ENCODE data around the gene ARHGAP42. TPM values are rescaled to one million over a fixed set of nuclear protein-coding genes. Genes with fewer than 3 reads are reported as not detected.
A peak's percentile ranks its signal among the peaks of the same experiment; 100 is the strongest.

The ARHGAP42 gene
- total RNA-seq, 4 donors from 2014 or later = 21.8 to 55.7 (median 35.9) TPM

DNA sequence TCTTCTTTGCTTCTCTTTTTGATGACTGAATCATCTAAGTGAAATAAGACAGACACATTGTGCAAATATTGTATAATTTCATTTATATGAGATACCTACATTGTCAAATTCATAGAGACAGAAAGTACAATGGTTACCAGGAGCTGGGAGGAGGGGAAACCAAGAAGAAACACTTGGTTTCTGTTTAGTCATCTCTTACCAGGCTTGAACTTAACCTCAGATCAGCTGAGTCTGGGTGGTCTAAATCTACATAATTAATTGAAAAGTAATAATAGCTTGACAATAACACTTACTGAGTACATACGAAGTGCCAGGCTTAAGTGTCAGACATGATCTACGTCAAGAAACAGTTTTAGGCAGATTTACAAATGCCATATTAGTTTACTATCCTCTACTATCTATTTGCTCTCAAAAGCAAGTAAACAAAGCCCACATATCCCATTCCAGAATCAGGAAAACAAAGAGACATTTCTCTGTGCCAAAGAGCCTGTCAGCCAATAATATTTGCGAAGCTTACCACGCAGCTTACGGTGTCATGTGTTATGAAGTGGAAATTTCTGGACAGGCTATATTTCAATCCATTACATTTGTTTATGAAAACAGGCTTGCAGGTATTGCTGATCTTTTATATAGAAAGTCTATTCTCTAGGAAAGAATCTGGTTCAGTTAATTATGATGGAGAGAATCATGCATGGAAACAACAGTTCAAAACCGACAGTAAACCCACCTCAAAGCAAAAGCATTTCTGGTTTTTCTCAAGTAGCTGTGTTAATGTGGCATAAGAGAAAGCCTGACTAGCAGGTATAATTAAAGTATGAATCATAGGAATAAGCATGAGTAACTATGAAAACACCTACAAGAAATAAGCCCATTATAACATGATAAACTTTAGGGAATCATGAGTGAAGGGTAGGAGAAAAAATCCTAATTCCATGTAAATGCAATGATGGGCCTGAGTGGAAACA lies 2.7 kb upstream of the ARHGAP42 start:
- peaks cover 0 to 15% of the 10 kb centered on the region in 2 donors for H3K4me1 ChIP-seq
- H3K27me3 ChIP-seq = no peaks in the 10 kb centered on the region
- intact Hi-C loops (cut with DNase I) = no loop called here
- TF ChIP-seq POLR2A (IDR thresholded peaks at IDR 0.05) = no peak
- DNase-seq = no peak
- no peaks in the 10 kb centered on the region for H3K36me3 ChIP-seq
- H3K27ac ChIP-seq = no peak overlapping the region
- WGBS, 2 donors = 83 to 88% methylated on average over 6 of the region's 6 CpGs
- no peak overlapping the region for H3K4me3 ChIP-seq (replicated peaks in 1 of 3)
- no peaks in the 10 kb centered on the region for H3K9me3 ChIP-seq

- H3K36me3 ChIP-seq = no peaks in the 10 kb centered on the region
- H3K4me1 ChIP-seq = peaks cover 0 to 16% of the 10 kb centered on the region in 2 donors
- DNase-seq = no peak
- peak overlapping the region; percentile 76 to 88 (median 85) for H3K27ac ChIP-seq
- TF ChIP-seq CTCF (IDR thresholded peaks at IDR 0.05) = no peak
- no peaks in the 10 kb centered on the region for H3K27me3 ChIP-seq
- intact Hi-C loops (cut with DNase I) = loop anchor here (2.0 kb wide), 1 partner anchor 168 kb away; no protein-coding TSS in a partner anchor
- H3K9me3 ChIP-seq = no peaks in the 10 kb centered on the region
- H3K4me3 ChIP-seq (replicated peaks in 1 of 3) = peak overlapping the region in 2 of 3 donors; percentile 56 to 77
- 41 to 43% methylated on average over 14 of the region's 14 CpGs for WGBS, 2 donors
Observed at GRCh38 chr11:100686476-100687053, 523 bp upstream of the ARHGAP42 start.

DNA sequence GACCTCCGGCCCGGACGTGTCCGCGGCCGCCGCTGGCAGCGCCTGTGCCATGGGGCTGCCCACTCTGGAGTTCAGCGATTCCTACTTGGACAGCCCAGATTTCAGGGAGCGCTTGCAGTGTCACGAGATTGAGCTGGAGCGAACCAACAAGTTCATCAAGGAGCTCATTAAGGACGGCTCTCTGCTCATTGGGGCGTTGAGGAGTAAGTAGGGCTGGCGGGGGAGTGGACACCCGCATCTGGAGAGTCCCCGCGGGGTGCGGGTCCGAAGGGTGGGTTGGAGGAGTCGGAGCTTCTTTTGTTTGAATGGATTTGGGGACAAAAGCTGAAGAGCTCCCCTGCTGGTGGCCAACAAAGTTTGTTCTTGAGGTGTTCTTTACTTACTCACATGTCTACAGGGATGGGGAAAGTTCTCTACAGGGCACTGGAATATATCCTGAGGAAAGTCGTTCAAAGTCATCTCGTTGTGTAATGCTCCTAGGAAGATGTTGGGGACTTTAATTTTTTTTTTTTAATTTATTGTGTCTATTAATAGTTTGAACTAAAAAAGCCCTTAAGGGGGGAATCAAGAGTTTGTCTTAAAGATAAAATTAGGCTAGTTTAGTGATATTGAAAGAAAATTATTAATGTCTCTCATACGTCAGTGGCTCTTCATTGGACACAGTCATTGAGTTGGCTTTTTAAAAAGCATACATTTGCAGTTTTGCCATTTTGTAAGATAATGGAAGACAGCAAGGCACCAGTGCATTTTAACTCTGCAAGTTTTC lies 725 bp downstream of the ARHGAP42 start:
- no peaks in the 10 kb centered on the region for H3K36me3 ChIP-seq
- 1% methylated on average over 15 to 18 of the region's 24 CpGs for WGBS, 2 donors
- TF ChIP-seq CTCF (IDR thresholded peaks at IDR 0.05) (peak; percentile 48 to 73 (median 63)), POLR2A (IDR thresholded peaks at IDR 0.05) (peak in 1 of 2 donors; percentile 21)
- H3K27me3 ChIP-seq = no peaks in the 10 kb centered on the region
- intact Hi-C loops (cut with DNase I) = loop anchor here (2.0 kb wide), 1 partner anchor 167 kb away; no protein-coding TSS in a partner anchor
- peaks cover 7 to 22% of the 10 kb centered on the region in 2 donors for H3K4me1 ChIP-seq
- peak overlapping the region; percentile 56 to 83 (median 77) for H3K4me3 ChIP-seq (replicated peaks in 1 of 3)
- no peaks in the 10 kb centered on the region for H3K9me3 ChIP-seq
- peak overlapping the region; percentile 76 to 88 (median 85) for H3K27ac ChIP-seq
- DNase-seq = peak; percentile 58 to 64

- WGBS, 2 donors = 77 to 81% methylated on average over 4 of the region's 4 CpGs
- Histone ChIP-seq H3K36me3 (no peaks in the 10 kb centered on the region), H3K4me3 (replicated peaks in 1 of 3) (no peak overlapping the region), H3K27me3 (no peaks in the 10 kb centered on the region), H3K4me1 (peaks cover 10 to 34% of the 10 kb centered on the region in 2 donors), H3K9me3 (no peaks in the 10 kb centered on the region), H3K27ac (no peak overlapping the region)
- DNase-seq = no peak
- TF ChIP-seq CTCF (IDR thresholded peaks at IDR 0.05) = no peak
- intact Hi-C loops (cut with DNase I) = no loop called here
Observed at GRCh38 chr11:100689141-100689540, 2.1 kb downstream of the ARHGAP42 start.

DNA sequence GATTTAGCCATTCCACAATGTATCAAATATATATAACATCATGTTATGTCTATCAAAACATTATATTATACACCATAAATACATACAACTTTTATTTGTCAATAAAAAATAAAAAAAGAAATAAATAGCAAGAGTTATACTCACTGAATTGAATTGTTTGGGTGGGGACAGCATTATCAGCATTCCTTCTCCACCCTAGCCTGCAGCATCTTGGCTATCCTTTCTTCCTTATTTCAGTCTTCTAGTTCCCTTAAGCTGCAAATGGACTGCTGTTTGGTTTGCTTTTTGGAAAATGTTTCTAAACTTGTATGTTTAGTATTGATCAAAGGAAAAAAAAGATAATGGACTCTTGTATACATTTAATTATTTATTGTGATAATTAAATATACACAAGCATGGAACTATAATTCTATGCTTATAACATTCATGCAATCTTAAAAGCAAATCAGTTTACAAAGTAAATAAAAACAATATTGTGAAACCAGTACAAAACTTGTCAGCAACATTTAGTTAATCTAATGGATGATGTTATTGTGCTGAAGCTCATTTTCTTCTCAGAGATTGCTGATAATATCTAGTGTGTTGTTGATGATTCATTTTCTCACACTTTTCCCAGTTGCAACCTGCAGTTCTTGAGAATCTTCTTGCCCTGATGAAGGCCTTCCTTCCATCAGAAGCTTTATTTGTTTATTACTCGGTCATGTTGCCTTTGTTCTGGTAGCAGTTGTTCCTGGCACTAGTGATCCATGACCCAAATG lies 5.0 kb downstream of the ARHGAP42 start:
- H3K27ac ChIP-seq = no peak overlapping the region
- peaks cover 31 to 58% of the 10 kb centered on the region in 2 donors for H3K4me1 ChIP-seq
- H3K9me3 ChIP-seq = no peaks in the 10 kb centered on the region
- no peaks in the 10 kb centered on the region for H3K36me3 ChIP-seq
- H3K27me3 ChIP-seq = no peaks in the 10 kb centered on the region
- no peak for TF ChIP-seq POLR2A (IDR thresholded peaks at IDR 0.05)
- TF ChIP-seq CTCF (IDR thresholded peaks at IDR 0.05) = no peak
- WGBS, 2 donors = 38 to 64% methylated on average over 1 of the region's 1 CpG
- intact Hi-C loops (cut with DNase I) = no loop called here
- H3K4me3 ChIP-seq (replicated peaks in 1 of 3) = no peak overlapping the region
- DNase-seq = no peak
